Fibroblast of skin of right biceps (primary cell): Measurements from ENCODE around the gene SEM1.
"Not testable (repeated sequence)": the region's sequence is repeated elsewhere in the genome, so short reads cannot be mapped to it uniquely, and the experiment has no call there.

Experiments
- DNase-seq: peaks from one replicate; pipeline ENCODE4 v3.0.0-alpha.2; 2013

Gene SEM1

GRCh38 chr7:96658022-96658412 is 51.6 kb downstream of the SEM1 start:
- DNase-seq = no peak

GRCh38 chr7:96657347-96658021 is 52.2 kb downstream of the SEM1 start:
- no peak for DNase-seq

- DNase-seq = no peak
Observed at GRCh38 chr7:96655956-96656355, 53.7 kb downstream of the SEM1 start.

GRCh38 chr7:96654630-96655188 is 54.9 kb downstream of the SEM1 start:
- DNase-seq = no peak

GRCh38 chr7:96649981-96650380 is 59.7 kb downstream of the SEM1 start:
- DNase-seq = peak; percentile 33

- no peak for DNase-seq
Observed at GRCh38 chr7:96648784-96649183, 60.9 kb downstream of the SEM1 start.

- no peak for DNase-seq
Observed at GRCh38 chr7:96647733-96648132, 61.9 kb downstream of the SEM1 start.

GRCh38 chr7:96645084-96645483 is 64.6 kb downstream of the SEM1 start:
- DNase-seq = no peak

GRCh38 chr7:96643436-96643835 is 66.2 kb downstream of the SEM1 start:
- DNase-seq = not testable (repeated sequence)

- no peak for DNase-seq
Observed at GRCh38 chr7:96640054-96640453, 69.6 kb downstream of the SEM1 start.
